Calu3 (cell line): Measurements from ENCODE around the gene MYL11. TPM values are rescaled to one million over a fixed set of nuclear protein-coding genes. Genes with fewer than 3 reads are reported as not detected.

Experiments used
- BruUV-seq: library from RNA; stranded (reverse); fragments of 400-500 nt; replicated peaks from 2 replicates; lab custom pipeline; 2021; lab: Mats Ljungman, UMichigan
- CTCF ChIA-PET: fragments of 300-600 bp; sonication (Branson Sonifier 250); formaldehyde crosslinking; loops from one replicate; lab custom pipeline; 2022; ENCODE audit warnings: antibody characterized with exemption; lab: Charles Lee
- DNase-seq: peaks from one replicate; pipeline ENCODE4 v3.0.0; 2022
- H3K27ac Mint-ChIP-seq: one replicate; pipeline ENCODE4 v1.8.0; 2022; ENCODE audit warnings: mixed read lengths; ENCODE audit not compliant: unreplicated experiment
- H3K27me3 Mint-ChIP-seq: one replicate; pipeline ENCODE4 v1.8.0; 2022; ENCODE audit warnings: mixed read lengths; ENCODE audit not compliant: unreplicated experiment
- H3K36me3 Mint-ChIP-seq: one replicate; pipeline ENCODE4 v1.8.0; 2022; ENCODE audit warnings: mild to moderate bottlenecking, moderate library complexity, mixed read lengths; ENCODE audit not compliant: insufficient read depth, unreplicated experiment
- H3K4me1 Mint-ChIP-seq: one replicate; pipeline ENCODE4 v1.8.0; 2022; ENCODE audit warnings: mild to moderate bottlenecking, low read depth, mixed read lengths; ENCODE audit not compliant: unreplicated experiment
- H3K4me3 Mint-ChIP-seq: one replicate; pipeline ENCODE4 v1.8.0; 2022; ENCODE audit warnings: mild to moderate bottlenecking, low read depth, moderate library complexity, mixed read lengths; ENCODE audit not compliant: unreplicated experiment
- H3K9me3 Mint-ChIP-seq: one replicate; pipeline ENCODE4 v1.8.0; 2022; ENCODE audit warnings: low read depth, mixed read lengths; ENCODE audit not compliant: unreplicated experiment
- CTCF ChIP-seq: fragments of 200-600 bp; IDR thresholded peaks from one replicate; pipeline ENCODE4 v1.8.0; 2022; ENCODE audit warnings: antibody characterized with exemption; ENCODE audit not compliant: unreplicated experiment
- intact Hi-C: fragments of 100-400 bp; cut with micrococcal nuclease; formaldehyde crosslinking; loops from one replicate; pipeline ENCODE4 v1.10.0; 2022; ENCODE audit not compliant: unreplicated experiment
- total RNA-seq: library from RNA; stranded (reverse); gene quantifications from 2 replicates; pipeline ENCODE4 v1.2.3, GENCODE V29; 2022

The MYL11 gene
- total RNA-seq, 1 experiment from 2014 or later = not detected

- peaks cover 69% of the 10 kb centered on the region for H3K36me3 Mint-ChIP-seq
- no peak for DNase-seq
- H3K9me3 Mint-ChIP-seq = no peaks in the 10 kb centered on the region
- intact Hi-C loops = no loop called here
- peak overlapping the region; percentile 64 for H3K4me3 Mint-ChIP-seq
- CTCF ChIA-PET = interaction anchor here (0.7 to 2.6 kb wide), 8 partner anchors 8 to 352 kb away, joined by 3 to 33 read pairs (median 6); partner anchors contain the start of gene DCTPP1
- no peak for TF ChIP-seq CTCF
- no peaks in the 10 kb centered on the region for H3K27me3 Mint-ChIP-seq
- BruUV-seq = no TSS peak
- H3K4me1 Mint-ChIP-seq = peaks cover 34% of the 10 kb centered on the region
- H3K27ac Mint-ChIP-seq = no peak overlapping the region
Observed at GRCh38 chr16:30416624-30417528, 42.3 kb downstream of the MYL11 start.

GRCh38 chr16:30417529-30418349 is 43.1 kb downstream of the MYL11 start:
- CTCF ChIA-PET = interaction anchor here (0.5 to 2.6 kb wide), 12 partner anchors 8 to 353 kb away, joined by 3 to 33 read pairs (median 6); partner anchors contain the start of genes DCTPP1 and ZNF771
- peak; percentile 94 for DNase-seq
- H3K4me1 Mint-ChIP-seq = peaks cover 26% of the 10 kb centered on the region
- no peaks in the 10 kb centered on the region for H3K9me3 Mint-ChIP-seq
- peak; percentile 24 for TF ChIP-seq CTCF
- no TSS peak for BruUV-seq
- no peaks in the 10 kb centered on the region for H3K27me3 Mint-ChIP-seq
- no peak overlapping the region for H3K27ac Mint-ChIP-seq
- peak overlapping the region; percentile 64 for H3K4me3 Mint-ChIP-seq
- intact Hi-C loops = no loop called here
- H3K36me3 Mint-ChIP-seq = peaks cover 64% of the 10 kb centered on the region

- no peak for TF ChIP-seq CTCF
- Mint-ChIP-seq H3K9me3 (no peaks in the 10 kb centered on the region), H3K27me3 (no peaks in the 10 kb centered on the region), H3K27ac (peak overlapping the region; percentile 14), H3K4me3 (peak overlapping the region; percentile 64), H3K4me1 (peaks cover 20% of the 10 kb centered on the region), H3K36me3 (peaks cover 61% of the 10 kb centered on the region)
- CTCF ChIA-PET = interaction anchor here (0.5 to 2.6 kb wide), 11 partner anchors 9 to 354 kb away, joined by 3 to 33 read pairs (median 6); partner anchors contain the start of genes DCTPP1 and ZNF771
- no peak for DNase-seq
- BruUV-seq = no TSS peak
- intact Hi-C loops = no loop called here
Observed at GRCh38 chr16:30418350-30419181, 44.0 kb downstream of the MYL11 start.
